Skin of body (tissue), 2 donors: ENCODE results near the gene CUBN. TPM values are rescaled to one million over a fixed set of nuclear protein-coding genes. Genes with fewer than 3 reads are reported as not detected.

ENCODE experiments used
- DNase-seq: peaks from one replicate; lab custom pipeline; 2025; lab: John Stamatoyannopoulos, UW
- total RNA-seq: library from RNA; depleted of rRNA; stranded (reverse); fragments of >200 nt; gene quantifications from one replicate; pipeline ENCODE4 v1.2.3, GENCODE V29; 2014

Gene CUBN
- total RNA-seq, 1 donor from 2014 or later: 18.1 TPM

- DNase-seq: peak; percentile 93
Observed at GRCh38 chr10:16886031-16886430, 243.6 kb downstream of the CUBN start.

GRCh38 chr10:16884497-16884896 lies 245.1 kb downstream of the CUBN start:
- DNase-seq: no peak

- no peak for DNase-seq
Observed at GRCh38 chr10:16883084-16883483, 246.5 kb downstream of the CUBN start.

- DNase-seq: no peak
Observed at GRCh38 chr10:16870331-16870730, 259.3 kb downstream of the CUBN start.

- DNase-seq: no peak
Observed at GRCh38 chr10:16867990-16868389, 261.6 kb downstream of the CUBN start.

GRCh38 chr10:16867556-16867955 lies 262.1 kb downstream of the CUBN start:
- DNase-seq: peak; percentile 61

- DNase-seq: peak; percentile 40
Observed at GRCh38 chr10:16866541-16867275, 262.9 kb downstream of the CUBN start.

- DNase-seq: no peak
Observed at GRCh38 chr10:16865766-16866165, 263.8 kb downstream of the CUBN start.

GRCh38 chr10:16863766-16864165 lies 265.8 kb downstream of the CUBN start:
- no peak for DNase-seq

- peak; percentile 80 for DNase-seq
Observed at GRCh38 chr10:16857419-16857818, 272.2 kb downstream of the CUBN start.

GRCh38 chr10:16856567-16856966 lies 273.0 kb downstream of the CUBN start:
- peak; percentile 16 for DNase-seq

GRCh38 chr10:16856092-16856491 lies 273.5 kb downstream of the CUBN start:
- DNase-seq: no peak

- no peak for DNase-seq
Observed at GRCh38 chr10:16854623-16855022, 275.0 kb downstream of the CUBN start.

- DNase-seq: no peak
Observed at GRCh38 chr10:16853809-16854208, 275.8 kb downstream of the CUBN start.

- DNase-seq: no peak
Observed at GRCh38 chr10:16853201-16853600, 276.4 kb downstream of the CUBN start.

- peak; percentile 74 for DNase-seq
Observed at GRCh38 chr10:16852624-16853023, 277.0 kb downstream of the CUBN start.

- DNase-seq: no peak
Observed at GRCh38 chr10:16848562-16849154, 281.0 kb downstream of the CUBN start.

- no peak for DNase-seq
Observed at GRCh38 chr10:16847644-16848043, 282.0 kb downstream of the CUBN start.

- peak; percentile 39 for DNase-seq
Observed at GRCh38 chr10:16845248-16845647, 284.4 kb downstream of the CUBN start.

- DNase-seq: peak; percentile 81
Observed at GRCh38 chr10:16843252-16843870, 286.2 kb downstream of the CUBN start.

- DNase-seq: no peak
Observed at GRCh38 chr10:16835228-16835627, 294.4 kb downstream of the CUBN start.

GRCh38 chr10:16832351-16833080 lies 297.1 kb downstream of the CUBN start:
- peak; percentile 54 for DNase-seq
